K562 (cell line): ENCODE results near the gene TRPC4. TPM values are rescaled to one million over a fixed set of nuclear protein-coding genes. Genes with fewer than 3 reads are reported as not detected.

Experiments
- polyA plus RNA-seq, 8 experiments: library from polyadenylated mRNA; depleted of rRNA in 4 of 8; stranded (reverse) in 5 of 8; unstranded in 3 of 8; fragments of >200 nt; fragmentation: Nextera tagmentation in 2 of 8; fragmentation: Illumina TruSeq in 1 of 8; extraction: Ambion mirVana in 2 of 8; extraction: Trizol in 1 of 8; gene quantifications; 2 replicates each; pipeline versions ENCODE4 v1.2.1 to v1.2.3, GENCODE V29; 2011 to 2014; ENCODE audit warnings: inconsistent platforms in 1 of 8, missing spikeins in 1 of 8
- small RNA-seq: library from RNA; depleted of rRNA; stranded (forward); fragments of <200 nt; gene quantifications from one replicate; pipeline ENCODE3, GENCODE V24; 2014
- total RNA-seq, 7 experiments: library from RNA; depleted of rRNA in 6 of 7; stranded (reverse); fragments of >200 nt in 6 of 7; fragmentation: Illumina TruSeq in 2 of 7; extraction: Trizol in 2 of 7; gene quantifications; 2 replicates each; pipeline versions ENCODE4 v1.2.1 to v1.2.3, GENCODE V29; 2011 to 2021; ENCODE audit warnings: low replicate concordance in 1 of 7

TRPC4 gene
- total and polyA plus RNA-seq, 9 of the 15 experiments (the other 6 are each of a cell fraction or from before 2014, with no cell fraction given), result 0.03 to 0.04 TPM; not detected in 7

Small RNA genes within 50 kb of the gene (small RNA-seq; reads per million reads assigned to genes)
- not detected for gene RNA5SP26
